Neural cell (in vitro differentiated cells): ENCODE measurements around the gene NPPA. TPM values are rescaled to one million over a fixed set of nuclear protein-coding genes. Genes with fewer than 3 reads are reported as not detected.

ENCODE experiments used
- H2AFZ ChIP-seq: fragments of 200-600, 300-800 bp; sonication (generic), shearing (Covaris generic); 2 replicates; pipeline ENCODE4 v1.6.0; 2014; ENCODE audit warnings: low read depth, mild to moderate bottlenecking, antibody characterized with exemption, low read length, moderate library complexity
- H3F3A ChIP-seq: fragments of 200-600 bp; shearing (Covaris generic); 2 replicates; pipeline ENCODE4 v1.6.1; 2016; ENCODE audit warnings: mild to moderate bottlenecking, moderate library complexity, mixed read lengths, antibody characterized with exemption, low read length; ENCODE audit not compliant: insufficient read depth, poor library complexity, severe bottlenecking
- H3K27ac ChIP-seq: fragments of 200-600, 300-800 bp; sonication (generic), shearing (Covaris generic); 2 replicates; pipeline ENCODE4 v1.5.1; 2014; ENCODE audit warnings: mild to moderate bottlenecking, low read length, moderate library complexity
- H3K27me3 ChIP-seq: fragments of 300-800, 200-600 bp; sonication (generic), shearing (Covaris generic); 2 replicates; pipeline ENCODE4 v1.6.0; 2014; ENCODE audit warnings: mild to moderate bottlenecking, low read depth, low read length, moderate library complexity; ENCODE audit not compliant: insufficient read depth
- H3K36me3 ChIP-seq: fragments of 300-800, 200-600 bp; sonication (generic), shearing (Covaris generic); 2 replicates; pipeline ENCODE4 v1.5.1; 2014; ENCODE audit warnings: mild to moderate bottlenecking, antibody characterized with exemption, low read length, moderate library complexity; ENCODE audit not compliant: insufficient read depth
- H3K4me2 ChIP-seq: fragments of 300-800, 200-600 bp; sonication (generic), shearing (Covaris generic); 2 replicates; pipeline ENCODE4 v1.6.0; 2014; ENCODE audit warnings: mild to moderate bottlenecking, low read length
- H3K4me3 ChIP-seq: fragments of 300-800, 200-600 bp; sonication (generic), shearing (Covaris generic); 2 replicates; pipeline ENCODE4 v1.5.1; 2014; ENCODE audit warnings: mild to moderate bottlenecking, low read length, moderate library complexity
- H3K79me2 ChIP-seq: fragments of 200-600 bp; shearing (Covaris generic); replicated peaks from 2 replicates; pipeline ENCODE4 v1.6.0; 2014; ENCODE audit warnings: mild to moderate bottlenecking, low read length, moderate library complexity; ENCODE audit not compliant: insufficient read depth
- H3K9ac ChIP-seq: fragments of 300-800, 200-600 bp; sonication (generic), shearing (Covaris generic); 2 replicates; pipeline ENCODE4 v1.6.1; 2016; ENCODE audit warnings: mild to moderate bottlenecking, low read length, mixed read lengths
- H3K9me2 ChIP-seq: fragments of 200-600 bp; shearing (Covaris generic); 2 replicates; pipeline ENCODE4 v1.6.1; 2016; ENCODE audit warnings: mild to moderate bottlenecking, low read length, mixed read lengths; ENCODE audit not compliant: insufficient read depth
- H3K9me3 ChIP-seq: fragments of 200-600, 300-800 bp; sonication (generic), shearing (Covaris generic); 2 replicates; pipeline ENCODE4 v1.6.1; 2016; ENCODE audit warnings: mild to moderate bottlenecking, mixed run types, low read length, moderate library complexity, mixed read lengths
- H4K20me1 ChIP-seq: fragments of 200-600 bp; shearing (Covaris generic); 2 replicates; pipeline ENCODE4 v1.6.1; 2016; ENCODE audit warnings: mild to moderate bottlenecking, mixed run types; ENCODE audit not compliant: insufficient read depth
- CTCF ChIP-seq: fragments of 450-650 bp; IDR thresholded peaks from 2 replicates; pipeline ENCODE4 v1.5.1; 2014; ENCODE audit warnings: antibody characterized with exemption, mild to moderate bottlenecking, moderate library complexity; ENCODE audit not compliant: poor library complexity, severe bottlenecking
- EP300 ChIP-seq: fragments of 450-650 bp; conservative IDR thresholded peaks from 2 replicates; pipeline ENCODE4 v1.6.1; 2014; ENCODE audit warnings: antibody characterized with exemption, mild to moderate bottlenecking, moderate library complexity; ENCODE audit not compliant: poor library complexity, severe bottlenecking
- EZH2 ChIP-seq: fragments of 200-600, 300-800 bp; shearing (Covaris generic), sonication (generic); IDR thresholded peaks from 2 replicates; pipeline ENCODE4 v1.6.1; 2014; ENCODE audit warnings: antibody characterized with exemption, low read length, borderline replicate concordance, mild to moderate bottlenecking; ENCODE audit not compliant: insufficient read depth, poor library complexity, severe bottlenecking
- MXI1 ChIP-seq: fragments of 450-650 bp; conservative IDR thresholded peaks from 2 replicates; pipeline ENCODE4 v1.6.1; 2014; ENCODE audit warnings: antibody characterized with exemption, mild to moderate bottlenecking; ENCODE audit not compliant: poor library complexity, severe bottlenecking
- POLR2AphosphoS5 ChIP-seq: IDR thresholded peaks from 2 replicates; pipeline ENCODE4 v1.6.1; 2012
- RAD21 ChIP-seq: fragments of 450-650 bp; conservative IDR thresholded peaks from 2 replicates; pipeline ENCODE4 v1.6.1; 2014; ENCODE audit warnings: antibody characterized with exemption, mild to moderate bottlenecking, moderate library complexity
- SMC3 ChIP-seq: fragments of 450-650 bp; conservative IDR thresholded peaks from 2 replicates; pipeline ENCODE4 v1.6.1; 2014; ENCODE audit warnings: antibody characterized with exemption, mild to moderate bottlenecking, moderate library complexity; ENCODE audit not compliant: poor library complexity
- TAF1 ChIP-seq: IDR thresholded peaks from 2 replicates; pipeline ENCODE4 v1.6.1; 2012; ENCODE audit warnings: low read depth
- polyA plus RNA-seq: library from polyadenylated mRNA; depleted of rRNA; stranded (reverse); fragments of >200 nt; gene quantifications from 2 replicates; pipeline ENCODE4 v1.2.3, GENCODE V29; 2014
- TF ChIP-seq, protein P1 (sequence below): IDR thresholded peaks from 2 replicates; pipeline ENCODE4 v1.6.1; 2012; ENCODE audit warnings: borderline replicate concordance

NPPA gene
- polyA plus RNA-seq, 1 donor from 2014 or later = not detected

DNA sequence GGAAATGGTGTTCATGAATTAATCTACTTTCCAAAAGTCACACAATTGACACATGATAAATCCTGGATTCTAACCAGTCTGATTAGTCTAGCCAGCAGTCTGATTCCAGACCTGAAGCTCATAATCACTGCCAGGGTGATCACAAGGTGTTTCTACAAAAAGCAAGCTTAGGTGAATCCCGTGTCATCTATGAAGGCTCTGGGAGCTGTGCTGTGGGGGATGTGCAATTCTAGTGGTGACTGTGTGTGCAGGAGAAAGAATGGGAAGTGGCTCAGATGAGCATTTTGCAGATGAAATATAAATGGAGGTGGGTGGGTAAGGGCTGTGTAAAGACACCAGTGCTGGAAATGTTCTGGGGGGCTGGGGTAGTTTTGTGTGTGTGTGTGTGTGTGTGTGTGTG is 13.0 kb upstream of the NPPA start:
- no peaks in the 10 kb centered on the region for H4K20me1 ChIP-seq
- H3K9ac ChIP-seq = no peak overlapping the region
- peak overlapping the region; percentile 16 for H3K4me3 ChIP-seq
- no peaks in the 10 kb centered on the region for H3K79me2 ChIP-seq
- H3K4me2 ChIP-seq = no peak overlapping the region
- no peaks in the 10 kb centered on the region for H3K9me2 ChIP-seq
- H3K36me3 ChIP-seq = no peaks in the 10 kb centered on the region
- peak overlapping the region; percentile 2 for H3K27ac ChIP-seq
- H3K27me3 ChIP-seq = peaks cover 50% of the 10 kb centered on the region
- no peaks in the 10 kb centered on the region for H3F3A ChIP-seq
- TF ChIP-seq SMC3 = no peak
- TF ChIP-seq EZH2 = no peak
- TF ChIP-seq MXI1 = no peak
- TF ChIP-seq CTCF = no peak
- TF ChIP-seq EP300 = no peak
- TF ChIP-seq RAD21 = no peak
- TF ChIP-seq POLR2AphosphoS5 = no peak
- TF ChIP-seq, protein P1, sequence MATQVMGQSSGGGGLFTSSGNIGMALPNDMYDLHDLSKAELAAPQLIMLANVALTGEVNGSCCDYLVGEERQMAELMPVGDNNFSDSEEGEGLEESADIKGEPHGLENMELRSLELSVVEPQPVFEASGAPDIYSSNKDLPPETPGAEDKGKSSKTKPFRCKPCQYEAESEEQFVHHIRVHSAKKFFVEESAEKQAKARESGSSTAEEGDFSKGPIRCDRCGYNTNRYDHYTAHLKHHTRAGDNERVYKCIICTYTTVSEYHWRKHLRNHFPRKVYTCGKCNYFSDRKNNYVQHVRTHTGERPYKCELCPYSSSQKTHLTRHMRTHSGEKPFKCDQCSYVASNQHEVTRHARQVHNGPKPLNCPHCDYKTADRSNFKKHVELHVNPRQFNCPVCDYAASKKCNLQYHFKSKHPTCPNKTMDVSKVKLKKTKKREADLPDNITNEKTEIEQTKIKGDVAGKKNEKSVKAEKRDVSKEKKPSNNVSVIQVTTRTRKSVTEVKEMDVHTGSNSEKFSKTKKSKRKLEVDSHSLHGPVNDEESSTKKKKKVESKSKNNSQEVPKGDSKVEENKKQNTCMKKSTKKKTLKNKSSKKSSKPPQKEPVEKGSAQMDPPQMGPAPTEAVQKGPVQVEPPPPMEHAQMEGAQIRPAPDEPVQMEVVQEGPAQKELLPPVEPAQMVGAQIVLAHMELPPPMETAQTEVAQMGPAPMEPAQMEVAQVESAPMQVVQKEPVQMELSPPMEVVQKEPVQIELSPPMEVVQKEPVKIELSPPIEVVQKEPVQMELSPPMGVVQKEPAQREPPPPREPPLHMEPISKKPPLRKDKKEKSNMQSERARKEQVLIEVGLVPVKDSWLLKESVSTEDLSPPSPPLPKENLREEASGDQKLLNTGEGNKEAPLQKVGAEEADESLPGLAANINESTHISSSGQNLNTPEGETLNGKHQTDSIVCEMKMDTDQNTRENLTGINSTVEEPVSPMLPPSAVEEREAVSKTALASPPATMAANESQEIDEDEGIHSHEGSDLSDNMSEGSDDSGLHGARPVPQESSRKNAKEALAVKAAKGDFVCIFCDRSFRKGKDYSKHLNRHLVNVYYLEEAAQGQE = no peak
- no peak for TF ChIP-seq TAF1
- no peak overlapping the region for H2AFZ ChIP-seq
- H3K9me3 ChIP-seq = no peaks in the 10 kb centered on the region

- H3K9me3 ChIP-seq = no peaks in the 10 kb centered on the region
- no peak overlapping the region for H3K4me2 ChIP-seq
- H3K27ac ChIP-seq = peak overlapping the region; percentile 2
- H3K9me2 ChIP-seq = no peaks in the 10 kb centered on the region
- H2AFZ ChIP-seq = no peak overlapping the region
- H3K4me3 ChIP-seq = no peak overlapping the region
- no peak overlapping the region for H3K9ac ChIP-seq
- TF ChIP-seq RAD21 (no peak), EZH2 (no peak), SMC3 (no peak), EP300 (no peak), MXI1 (no peak), CTCF (no peak), TAF1 (no peak)
- TF ChIP-seq, protein P1 = no peak
- no peaks in the 10 kb centered on the region for H4K20me1 ChIP-seq
- peaks cover 50% of the 10 kb centered on the region for H3K27me3 ChIP-seq
- H3K79me2 ChIP-seq = no peaks in the 10 kb centered on the region
- no peaks in the 10 kb centered on the region for H3F3A ChIP-seq
- H3K36me3 ChIP-seq = no peaks in the 10 kb centered on the region
These were observed 12.5 kb upstream of the NPPA start for GRCh38 chr1:11860083-11860482.
